Measurements from ENCODE around the gene TMEM203.

The TMEM203 gene

DNA sequence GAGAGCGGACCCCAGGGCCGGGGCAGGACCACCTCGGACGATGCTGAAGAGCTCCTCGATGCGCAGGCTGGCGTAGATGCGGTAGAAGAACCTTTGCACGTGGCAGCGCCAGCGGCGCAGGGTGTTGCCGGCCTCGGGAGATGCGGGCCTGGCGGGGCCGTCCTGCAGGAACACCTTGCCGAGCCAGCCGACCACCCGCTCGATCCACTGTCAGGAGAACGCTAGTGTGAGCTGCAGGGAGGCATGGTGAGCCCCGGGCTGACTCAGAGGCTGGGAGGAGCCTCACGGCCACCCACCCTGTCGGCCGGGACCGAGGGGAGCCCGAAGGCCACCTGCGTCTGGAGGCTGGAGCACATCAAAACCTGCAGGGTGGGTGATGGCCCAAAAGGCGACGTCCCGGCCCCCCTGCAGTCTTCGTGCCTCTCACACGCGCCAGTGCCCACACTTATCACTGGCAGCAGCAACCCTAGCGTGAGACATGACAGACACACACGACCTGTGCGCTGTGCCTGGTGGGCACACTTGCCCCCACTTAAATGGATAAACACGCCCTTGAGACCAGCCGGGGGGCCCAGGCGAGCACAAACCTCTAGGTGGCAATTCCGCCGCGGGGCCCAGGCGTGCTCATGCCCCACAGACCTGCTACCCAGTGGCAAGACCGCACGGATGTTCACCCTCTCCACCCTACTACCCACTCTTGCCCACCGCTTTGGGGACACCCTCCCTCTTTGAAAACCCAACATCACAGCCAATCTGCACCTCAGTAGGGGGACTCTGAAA, 20.4 kb downstream of the TMEM203 start:
- Histone ChIP-seq H3K27me3 (replicated peaks; ENCODE audit: insufficient read depth, low read length) (no peaks in the 10 kb centered on the region), H4K20me1 (ENCODE audit: insufficient read depth, low read length) (no peaks in the 10 kb centered on the region), H3K9me2 (replicated peaks; ENCODE audit: insufficient read depth, low read length) (no peaks in the 10 kb centered on the region), H2AFZ (ENCODE audit: low read length) (no peak overlapping the region), H3K4me1 (ENCODE audit: low read length) (peaks cover 16% of the 10 kb centered on the region), H3K79me2 (ENCODE audit: low read length) (peaks cover 48% of the 10 kb centered on the region), H3K36me3 (replicated peaks; ENCODE audit: insufficient read depth, low read length) (no peaks in the 10 kb centered on the region), H3K9me3 (replicated peaks; ENCODE audit: insufficient read depth, low read length) (no peaks in the 10 kb centered on the region), H3K4me3 (ENCODE audit: low read length) (no peak overlapping the region), H3K27ac (ENCODE audit: low read length) (no peak overlapping the region), H3F3A (ENCODE audit: insufficient read depth, low read length) (peaks cover 15% of the 10 kb centered on the region), H3K4me2 (ENCODE audit: low read depth, low read length) (no peak overlapping the region), H3K9ac (ENCODE audit: low read length) (no peak overlapping the region)
- no peak for TF ChIP-seq CTCF (IDR thresholded peaks at IDR 0.05; ENCODE audit: low read length)
- TF ChIP-seq EZH2 (optimal IDR thresholded peaks at IDR 0.05; ENCODE audit: low read depth, low read length): no peak
- no peak for TF ChIP-seq EZH2phosphoT487 (IDR thresholded peaks at IDR 0.05; ENCODE audit: low read length)
- no peak for DNase-seq

- TF ChIP-seq EZH2 (optimal IDR thresholded peaks at IDR 0.05; ENCODE audit: low read depth, low read length) (no peak), EZH2phosphoT487 (IDR thresholded peaks at IDR 0.05; ENCODE audit: low read length) (no peak), CTCF (IDR thresholded peaks at IDR 0.05; ENCODE audit: low read length) (no peak)
- H3K4me2 ChIP-seq (ENCODE audit: low read depth, low read length): no peak overlapping the region
- H3K9me2 ChIP-seq (replicated peaks; ENCODE audit: insufficient read depth, low read length): no peaks in the 10 kb centered on the region
- DNase-seq: no peak
- no peak overlapping the region for H2AFZ ChIP-seq (ENCODE audit: low read length)
- H3K36me3 ChIP-seq (replicated peaks; ENCODE audit: insufficient read depth, low read length): no peaks in the 10 kb centered on the region
- peaks cover 38% of the 10 kb centered on the region for H3K79me2 ChIP-seq (ENCODE audit: low read length)
- no peaks in the 10 kb centered on the region for H3K9me3 ChIP-seq (replicated peaks; ENCODE audit: insufficient read depth, low read length)
- peaks cover 5% of the 10 kb centered on the region for H3F3A ChIP-seq (ENCODE audit: insufficient read depth, low read length)
- H3K4me3 ChIP-seq (ENCODE audit: low read length): no peak overlapping the region
- peaks cover 11% of the 10 kb centered on the region for H3K4me1 ChIP-seq (ENCODE audit: low read length)
- H3K27ac ChIP-seq (ENCODE audit: low read length): no peak overlapping the region
- no peaks in the 10 kb centered on the region for H3K27me3 ChIP-seq (replicated peaks; ENCODE audit: insufficient read depth, low read length)
- no peak overlapping the region for H3K9ac ChIP-seq (ENCODE audit: low read length)
- no peaks in the 10 kb centered on the region for H4K20me1 ChIP-seq (ENCODE audit: insufficient read depth, low read length)
These were observed 21.4 kb downstream of the TMEM203 start for GRCh38 chr9:137183980-137184595.

DNA sequence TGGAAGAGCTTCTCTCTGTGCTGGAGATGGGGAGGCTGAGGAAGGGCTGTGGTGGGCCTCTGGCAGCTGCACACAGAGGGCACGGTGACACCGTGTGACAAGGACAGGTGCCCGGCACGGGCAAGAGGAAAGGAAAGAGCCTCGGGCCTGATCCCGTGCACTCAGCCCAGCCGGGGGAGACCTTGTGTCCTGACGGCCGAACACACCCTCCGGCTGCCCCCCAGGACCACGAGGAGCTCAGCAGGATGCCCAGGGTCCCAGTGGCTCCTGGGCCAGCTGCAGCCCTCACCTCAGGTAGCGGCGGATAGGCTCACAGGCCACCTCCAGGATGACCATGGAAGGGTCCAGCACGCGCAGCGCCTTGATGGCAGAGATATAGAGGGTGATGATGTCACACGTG, 22.6 kb downstream of the TMEM203 start:
- Histone ChIP-seq H2AFZ (ENCODE audit: low read length) (no peak overlapping the region), H4K20me1 (ENCODE audit: insufficient read depth, low read length) (no peaks in the 10 kb centered on the region)

More for the DNA sequence above, 22.6 kb downstream of the TMEM203 start:
- no peaks in the 10 kb centered on the region for H3F3A ChIP-seq (ENCODE audit: insufficient read depth, low read length)
- H3K27me3 ChIP-seq (replicated peaks; ENCODE audit: insufficient read depth, low read length): no peaks in the 10 kb centered on the region
- peaks cover 11% of the 10 kb centered on the region for H3K4me1 ChIP-seq (ENCODE audit: low read length)
- H3K36me3 ChIP-seq (replicated peaks; ENCODE audit: insufficient read depth, low read length): no peaks in the 10 kb centered on the region
- no peaks in the 10 kb centered on the region for H3K9me3 ChIP-seq (replicated peaks; ENCODE audit: insufficient read depth, low read length)
- no peaks in the 10 kb centered on the region for H3K9me2 ChIP-seq (replicated peaks; ENCODE audit: insufficient read depth, low read length)
- H3K79me2 ChIP-seq (ENCODE audit: low read length): peaks cover 32% of the 10 kb centered on the region
- TF ChIP-seq EZH2 (optimal IDR thresholded peaks at IDR 0.05; ENCODE audit: low read depth, low read length): no peak
- TF ChIP-seq CTCF (IDR thresholded peaks at IDR 0.05; ENCODE audit: low read length): no peak
- no peak for TF ChIP-seq EZH2phosphoT487 (IDR thresholded peaks at IDR 0.05; ENCODE audit: low read length)
- H3K4me3 ChIP-seq (ENCODE audit: low read length): no peak overlapping the region
- no peak overlapping the region for H3K4me2 ChIP-seq (ENCODE audit: low read depth, low read length)
- no peak overlapping the region for H3K27ac ChIP-seq (ENCODE audit: low read length)
- H3K9ac ChIP-seq (ENCODE audit: low read length): no peak overlapping the region
- no peak for DNase-seq
